ENCODE data around the gene SKP1.

SKP1 gene

DNA sequence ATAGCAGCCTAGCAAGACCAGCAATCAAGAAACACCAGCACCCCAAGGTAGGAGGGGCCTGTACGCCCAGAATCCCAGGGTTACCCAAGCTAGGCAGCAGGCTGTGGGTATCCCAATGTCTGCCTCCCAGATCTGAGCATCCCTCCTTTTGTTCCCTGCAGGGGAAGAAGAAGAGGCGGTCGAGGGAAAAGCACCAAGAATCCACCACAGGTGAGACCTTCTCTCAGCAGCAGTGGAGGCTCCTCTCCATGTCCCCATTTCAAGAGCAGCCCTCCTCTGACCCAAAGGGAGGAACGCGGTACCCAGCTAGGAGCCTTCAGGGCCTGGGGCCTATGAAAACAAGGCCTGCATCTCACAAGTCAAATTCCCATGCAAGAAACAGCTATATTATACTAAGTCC, 33.3 kb downstream of the SKP1 start:
- no peak for DNase-seq

DNA sequence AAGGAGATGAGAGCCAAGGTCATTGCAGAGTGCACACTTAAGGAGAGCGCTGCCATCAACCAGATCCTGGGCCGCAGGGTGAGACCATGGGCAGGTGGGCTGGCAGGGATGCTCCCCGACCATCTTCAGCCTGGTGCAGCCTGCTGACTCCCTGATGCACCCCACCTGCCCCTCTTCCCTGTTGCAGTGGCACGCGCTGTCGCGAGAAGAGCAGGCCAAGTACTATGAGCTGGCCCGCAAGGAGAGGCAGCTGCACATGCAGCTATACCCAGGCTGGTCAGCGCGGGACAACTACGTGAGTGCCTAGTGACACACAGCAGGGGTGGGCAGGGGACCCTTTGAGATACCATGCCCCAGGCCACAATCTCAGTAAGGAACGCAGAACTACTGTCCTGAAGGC, 33.9 kb downstream of the SKP1 start:
- DNase-seq: no peak

DNA sequence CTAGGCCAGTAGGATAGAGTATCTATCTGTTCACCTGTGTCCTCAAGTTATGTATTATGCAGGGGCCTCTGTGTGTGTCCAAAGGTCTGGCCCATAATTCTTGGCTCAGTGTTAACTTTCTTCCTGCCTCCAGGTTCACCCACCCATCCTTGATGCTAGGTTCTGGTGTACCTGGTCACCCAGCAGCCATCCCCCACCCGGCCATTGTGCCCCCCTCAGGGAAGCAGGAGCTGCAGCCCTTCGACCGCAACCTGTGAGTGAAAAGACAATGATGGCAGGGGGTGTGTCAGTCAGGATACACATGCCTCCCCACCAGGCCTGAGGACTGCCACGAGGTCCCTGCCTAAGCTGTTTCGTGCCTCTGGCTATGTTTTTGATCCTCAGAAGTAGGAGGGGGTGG, 34.7 kb downstream of the SKP1 start:
- DNase-seq: no peak

DNA sequence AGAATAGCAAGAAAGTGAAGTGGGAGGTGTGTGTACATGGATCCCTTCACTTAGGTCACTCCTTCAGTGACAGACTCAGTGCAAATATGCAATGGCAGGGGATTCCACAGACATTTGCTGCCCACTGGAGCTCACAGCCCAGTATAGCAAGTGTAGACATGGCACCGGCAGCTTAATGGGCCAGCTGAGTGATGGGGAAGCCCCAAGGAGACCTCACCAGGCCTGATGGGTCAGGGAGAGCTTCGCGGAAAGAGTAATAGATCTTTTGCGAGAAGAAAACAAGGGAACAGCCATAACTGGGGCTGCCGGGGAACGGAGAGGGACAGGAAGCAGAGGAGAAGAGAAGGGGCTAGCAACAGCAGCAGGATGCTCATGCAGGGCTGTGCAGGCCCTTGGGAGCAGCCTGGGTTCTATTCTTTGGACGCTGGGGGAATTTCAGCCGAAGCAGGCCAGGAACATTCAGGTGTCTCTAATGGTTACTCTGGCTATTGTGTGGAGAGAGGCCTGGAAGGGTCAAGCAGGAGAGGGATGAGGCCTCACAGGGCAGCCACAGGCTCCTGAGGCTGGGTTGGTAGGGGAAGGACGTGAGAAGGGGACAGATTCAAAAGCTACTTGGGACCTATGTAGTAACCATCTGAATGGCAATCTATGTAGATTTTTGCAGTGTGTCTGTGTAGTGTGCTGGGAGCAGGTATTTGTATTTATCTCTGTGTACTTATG, 35.3 kb downstream of the SKP1 start:
- DNase-seq: peak; percentile 18

DNA sequence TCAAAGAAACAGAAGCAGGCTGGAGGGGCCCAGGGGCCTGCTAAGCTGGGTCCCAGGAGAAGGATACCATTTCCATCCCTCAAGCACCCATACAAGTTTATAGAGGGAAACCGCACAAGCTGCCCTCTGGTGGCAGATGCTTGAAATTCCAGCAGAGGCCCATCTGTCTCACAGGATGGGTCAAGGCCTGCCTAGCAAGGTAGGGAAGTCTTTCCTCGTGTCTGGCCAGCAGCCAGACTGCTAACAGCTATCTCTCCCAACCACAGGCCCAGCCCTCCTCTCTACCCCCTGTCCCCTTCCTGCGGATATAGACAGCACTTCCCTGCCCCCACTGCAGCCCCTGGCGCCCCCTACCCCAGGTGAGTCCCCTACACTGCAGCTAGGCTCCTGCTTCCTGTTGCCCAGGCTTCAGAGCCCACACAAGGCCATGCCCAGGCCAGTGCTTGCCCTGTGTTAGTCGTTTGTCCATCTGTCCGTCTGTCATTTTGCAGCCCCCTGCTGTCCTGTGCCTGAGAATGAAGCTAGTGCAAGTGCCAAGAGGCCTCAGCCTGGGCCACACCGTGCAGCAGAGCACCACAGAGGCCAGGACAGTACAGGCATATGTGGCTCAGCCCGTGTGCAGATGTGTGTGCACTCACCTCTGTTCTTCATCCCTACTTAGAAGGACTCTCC, 36.1 kb downstream of the SKP1 start:
- peak; percentile 79 for DNase-seq

DNA sequence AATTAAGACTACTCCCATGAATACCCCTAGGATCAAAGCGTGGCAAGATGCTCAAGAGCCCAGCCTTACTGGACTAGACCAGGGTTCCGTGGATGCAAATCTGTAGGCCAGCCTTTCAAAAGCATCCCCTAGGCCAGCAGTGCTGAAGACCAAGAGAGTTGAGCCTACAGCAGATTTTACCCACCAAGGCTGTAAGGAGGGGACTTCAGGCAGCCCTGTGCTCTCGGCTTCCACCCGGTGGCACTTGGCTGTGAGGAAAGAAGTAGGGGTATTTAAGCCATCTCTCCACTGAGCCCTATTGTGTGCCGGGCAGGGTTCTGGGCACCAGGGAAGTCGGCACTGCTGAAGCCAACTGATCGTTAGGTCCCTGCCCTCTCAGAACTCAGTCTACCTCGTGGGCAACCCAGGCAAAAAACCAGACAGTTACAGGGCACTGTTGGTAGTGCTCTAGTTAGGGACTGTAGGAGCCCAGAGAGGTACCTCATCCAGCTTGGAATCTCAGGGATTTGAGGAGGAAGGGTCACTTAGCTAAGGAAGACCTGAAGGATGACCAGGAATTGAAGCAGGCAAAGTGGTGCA, 36.8 kb downstream of the SKP1 start:
- no peak for DNase-seq

DNA sequence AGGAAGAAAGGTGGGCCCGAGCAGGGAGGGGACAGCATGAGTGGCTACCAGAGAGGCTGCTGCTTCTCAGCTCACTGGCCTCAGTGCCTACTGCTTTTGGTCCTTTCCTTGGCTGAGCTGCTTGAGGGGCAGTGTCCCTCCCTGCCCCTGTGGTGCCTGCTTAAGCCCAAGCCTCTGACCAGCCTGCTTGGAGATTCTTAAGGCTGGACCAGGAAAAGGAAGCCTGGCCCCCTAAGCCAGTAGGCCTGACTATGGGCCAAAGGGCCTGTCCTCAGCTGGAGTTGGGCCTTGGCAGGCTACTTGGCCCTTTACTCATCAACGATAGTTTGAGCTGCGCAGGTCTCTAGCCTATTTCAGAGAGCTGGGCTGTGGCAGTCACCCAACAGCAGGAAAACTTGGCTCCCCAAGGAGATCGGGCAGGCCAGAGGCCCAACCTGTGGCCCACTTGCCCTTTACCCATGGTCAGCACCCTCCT, 37.3 kb downstream of the SKP1 start:
- no peak for DNase-seq

DNA sequence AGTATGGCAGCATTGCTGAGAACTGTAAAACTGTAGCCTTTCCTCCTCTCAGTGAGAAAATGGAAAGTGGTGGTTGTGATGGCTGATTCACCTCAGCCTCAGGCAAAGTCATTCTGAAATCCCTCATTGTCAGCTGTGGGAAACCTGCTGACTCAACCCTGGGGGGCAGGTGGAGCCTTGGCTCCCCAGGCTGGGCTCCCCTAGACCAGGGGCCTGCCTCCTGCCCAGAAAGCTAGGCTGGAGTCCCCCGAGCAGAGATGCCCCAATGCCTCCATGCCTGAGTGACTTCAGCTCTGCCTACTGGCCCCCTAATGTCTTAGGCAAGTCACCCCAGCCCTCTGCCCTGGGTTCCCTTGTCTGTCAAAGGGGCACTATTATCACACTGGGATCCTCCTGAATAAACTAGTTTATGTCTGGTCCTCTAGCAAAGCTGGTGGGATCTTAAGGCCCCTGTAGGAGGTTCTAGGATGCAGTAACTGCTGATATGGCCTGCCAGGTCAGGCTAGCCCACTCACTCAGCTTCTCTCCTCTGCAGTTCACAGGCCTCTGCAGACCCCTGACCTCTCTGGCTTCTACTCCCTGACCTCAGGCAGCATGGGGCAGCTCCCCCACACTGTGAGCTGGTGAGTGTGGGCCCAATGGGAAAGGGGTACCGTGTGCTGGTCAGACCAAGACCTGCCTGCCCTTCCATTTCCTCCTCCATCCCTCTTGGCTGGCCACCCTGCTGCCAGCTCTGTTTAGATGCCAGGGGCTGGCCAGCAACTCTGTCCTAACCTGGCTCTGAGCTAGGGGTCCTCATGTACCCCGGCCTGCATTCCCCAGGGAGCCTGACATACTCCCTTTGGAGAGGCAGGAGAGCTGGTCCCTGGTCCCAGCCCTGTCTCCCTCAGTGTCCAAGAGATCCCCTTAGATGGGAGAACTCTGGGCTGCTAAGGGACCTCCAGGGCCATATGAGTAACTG, 38.1 kb downstream of the SKP1 start:
- peak; percentile 12 for DNase-seq

DNA sequence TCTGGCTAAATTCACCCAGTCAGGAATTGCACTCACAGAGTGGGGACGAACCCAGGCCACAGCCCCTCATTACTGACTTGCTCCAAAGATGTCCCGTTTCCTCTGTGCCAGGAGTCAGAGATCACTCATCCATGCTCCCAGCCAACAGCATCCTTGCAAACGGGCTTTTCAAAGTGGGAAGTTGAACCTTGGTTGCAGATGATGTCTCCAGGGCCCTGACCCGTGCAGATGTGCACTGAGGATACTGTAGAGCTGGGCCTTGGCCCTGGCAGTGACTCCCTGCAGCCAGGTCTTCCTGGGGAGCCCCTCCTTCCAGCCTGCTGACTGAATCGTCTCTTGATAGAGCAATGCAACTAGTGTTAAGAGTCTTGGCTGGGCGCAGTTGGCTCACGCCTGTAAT, 40.0 kb downstream of the SKP1 start:
- DNase-seq: peak; percentile 8

DNA sequence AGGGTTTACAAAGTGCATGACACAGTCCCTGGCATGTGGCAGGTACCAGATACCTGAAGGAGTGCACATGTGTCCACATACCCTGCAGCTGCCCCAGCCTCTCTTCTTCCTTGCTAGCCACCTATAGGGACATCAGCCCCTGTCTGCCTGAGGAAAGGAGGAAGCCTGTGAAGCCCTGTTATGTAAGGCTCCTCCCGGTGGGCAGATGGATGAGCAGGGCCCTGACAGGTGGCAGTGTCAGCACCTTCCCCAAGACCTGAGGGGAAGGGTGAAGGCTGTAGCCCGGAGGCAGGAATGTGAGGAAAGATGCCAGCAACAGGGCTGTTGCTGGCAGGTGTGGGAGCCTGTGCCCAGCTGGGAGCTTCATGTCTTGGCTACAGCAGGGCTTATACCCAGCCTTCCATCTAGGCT, 40.5 kb downstream of the SKP1 start:
- DNase-seq: no peak

DNA sequence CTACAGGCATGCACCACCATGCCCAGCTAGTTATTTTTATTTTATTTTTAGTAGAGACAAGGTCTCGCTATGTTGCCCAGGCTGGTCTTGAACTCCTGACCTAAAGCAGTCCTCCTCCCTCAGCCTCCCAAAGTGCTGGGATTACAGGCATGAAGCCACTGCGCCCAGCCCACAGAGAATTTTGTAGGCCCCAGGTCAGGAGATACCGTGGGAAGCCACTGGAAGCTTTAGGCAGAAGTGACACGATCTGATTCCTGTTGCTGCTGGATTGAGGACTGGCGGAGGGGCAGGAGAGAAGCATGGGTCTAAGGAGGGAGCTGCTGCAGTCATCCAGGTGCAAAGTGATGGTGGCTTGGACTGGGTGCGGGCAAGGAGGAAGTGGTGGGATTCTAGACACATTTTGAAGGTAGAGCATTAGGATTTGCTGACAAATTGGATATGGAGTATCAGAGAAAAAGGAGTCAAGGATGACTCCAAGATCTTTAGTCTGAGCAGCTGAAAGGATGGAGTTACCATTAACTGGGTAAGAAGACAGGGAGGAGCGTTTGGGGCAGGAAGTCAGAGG, 41.6 kb downstream of the SKP1 start:
- DNase-seq: no peak

DNA sequence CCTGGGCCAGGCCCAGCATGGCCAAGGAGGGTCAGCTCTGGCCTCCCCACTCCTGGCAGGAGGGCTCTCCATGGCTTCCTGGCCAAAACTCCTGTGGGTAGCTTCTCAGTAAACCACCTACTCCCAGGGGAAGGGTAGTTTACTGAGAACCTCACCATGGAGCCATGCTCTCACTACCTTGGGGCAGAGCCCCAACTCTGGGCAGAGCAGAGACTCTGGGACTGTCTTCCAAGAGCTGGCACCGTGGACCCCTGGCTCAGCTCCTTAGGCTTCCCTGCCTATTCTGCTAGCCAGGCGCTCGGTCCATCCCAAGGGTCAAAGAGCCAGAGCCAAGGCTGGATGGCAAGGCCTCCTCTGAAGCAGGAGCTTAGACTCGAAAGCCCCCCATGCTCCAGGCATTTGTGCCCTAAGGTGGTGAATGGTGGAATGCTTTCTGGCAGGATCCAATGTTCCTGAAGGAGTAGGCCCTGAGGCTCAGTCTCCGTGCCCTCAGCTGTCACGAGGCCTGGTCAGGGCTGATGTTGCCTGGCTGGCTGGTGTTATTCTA, 42.7 kb downstream of the SKP1 start:
- DNase-seq: peak; percentile 15

DNA sequence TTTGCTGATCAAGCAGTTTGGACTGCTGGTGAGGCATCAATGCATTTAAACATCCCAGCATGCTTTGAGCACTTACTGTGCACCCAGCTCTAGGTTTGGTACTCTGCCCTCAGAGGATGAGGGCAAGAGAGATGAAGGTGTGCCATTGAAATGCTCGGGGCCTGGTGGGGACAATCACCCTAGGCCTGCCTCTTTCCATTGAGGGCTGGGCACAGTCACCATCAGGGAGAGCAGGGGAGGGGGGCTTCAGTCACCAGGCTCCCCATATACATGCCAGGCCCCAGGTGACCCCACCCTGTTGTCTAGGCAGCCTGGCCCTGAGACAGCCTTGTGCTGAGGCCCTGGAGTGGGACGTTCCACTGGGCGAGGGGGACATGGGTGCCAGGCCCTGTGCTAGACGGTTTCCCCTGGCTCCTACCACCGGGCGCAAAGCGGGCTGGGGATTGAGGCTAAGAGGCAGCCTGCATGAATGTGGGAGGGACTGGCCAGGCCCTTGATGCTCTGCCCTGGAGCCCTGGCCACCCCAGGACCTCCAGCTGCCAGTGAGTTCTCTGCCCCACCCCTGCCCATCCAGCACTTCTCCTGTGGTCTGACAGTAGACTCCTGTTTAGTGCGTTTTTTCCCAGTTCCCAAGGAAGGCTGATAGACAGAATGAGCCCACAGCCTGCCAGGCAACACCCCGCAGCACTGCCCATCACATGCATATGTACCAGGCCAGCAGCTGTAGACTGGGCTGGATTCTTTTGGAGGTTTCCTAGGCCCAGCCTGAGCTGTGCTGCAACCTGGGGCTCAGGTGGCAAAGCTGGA, 43.4 kb downstream of the SKP1 start:
- DNase-seq: peak; percentile 10

DNA sequence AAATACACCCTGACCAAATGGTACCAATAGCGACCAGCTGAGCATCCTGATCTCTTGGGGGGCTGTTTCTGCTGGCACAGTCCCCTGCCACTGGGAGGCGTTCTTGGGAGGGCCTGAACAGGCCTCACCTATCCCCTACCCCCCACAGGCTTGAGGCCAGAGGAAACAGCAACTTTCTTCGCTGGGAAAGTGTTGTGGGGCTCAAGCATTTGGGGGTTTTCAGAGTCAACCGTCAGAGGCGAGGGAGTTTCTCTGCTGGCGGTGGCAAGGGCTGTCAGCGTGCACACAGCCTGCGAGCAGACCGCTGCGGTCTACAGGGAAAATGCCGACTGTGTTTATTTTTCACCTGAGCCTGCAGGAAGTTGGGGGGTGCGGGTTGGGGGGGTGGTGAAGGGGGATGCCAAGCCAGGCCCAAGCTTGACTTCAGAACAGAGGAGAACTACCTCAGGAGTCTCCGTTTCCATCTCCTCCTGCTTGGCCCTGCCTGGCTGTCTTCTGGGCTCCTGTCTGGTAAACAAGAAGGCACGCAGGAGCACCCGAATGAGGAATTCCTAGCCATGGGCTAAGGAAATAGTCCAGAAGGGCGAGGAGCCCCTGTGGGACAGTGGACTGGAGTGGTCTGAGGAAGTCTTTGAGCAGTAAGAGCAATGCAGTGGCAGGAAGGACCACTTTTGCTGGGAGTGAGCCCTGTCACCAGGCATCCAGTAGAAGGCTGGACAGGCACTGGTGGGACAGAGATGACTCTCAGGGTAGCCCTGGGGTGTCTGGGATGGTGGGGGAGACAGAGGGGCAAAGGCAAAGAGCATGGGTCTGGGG, 44.2 kb downstream of the SKP1 start:
- DNase-seq: no peak

DNA sequence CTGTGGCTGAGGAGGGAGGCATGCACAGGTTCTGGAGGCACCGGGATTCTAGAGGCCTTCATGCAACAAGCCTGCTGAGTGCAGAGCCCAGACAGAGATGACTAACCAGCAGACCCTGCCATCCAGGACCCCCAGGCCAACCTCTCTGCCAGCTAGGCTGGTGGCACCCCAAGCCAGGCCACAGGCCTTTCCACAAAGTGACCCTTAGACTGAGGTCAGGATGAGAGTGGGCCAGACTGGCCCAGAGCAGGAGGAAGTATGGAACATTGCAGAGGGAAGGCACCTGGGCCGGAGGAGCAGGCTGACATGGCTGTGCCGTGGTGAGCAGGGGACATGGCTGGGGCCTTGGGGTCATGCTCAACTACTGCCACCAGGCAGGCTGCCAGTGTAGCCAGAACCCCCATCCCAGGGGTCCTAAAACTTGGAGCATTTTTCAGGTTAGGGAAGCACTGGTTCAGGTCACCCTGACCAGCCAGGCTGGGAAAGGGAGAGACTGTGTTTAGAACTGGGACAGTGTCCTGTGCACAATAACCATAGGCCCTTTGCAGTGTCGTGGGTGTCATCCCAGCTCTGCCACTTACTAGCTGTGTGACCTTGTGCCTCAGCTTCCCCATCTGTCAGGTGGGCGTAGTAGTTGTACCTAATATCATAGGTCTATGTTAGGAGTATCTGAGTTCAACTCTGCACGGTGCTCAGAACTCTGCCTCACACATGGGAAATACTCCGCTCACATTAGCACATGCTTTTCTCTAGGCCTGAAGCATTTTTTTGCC, 45.0 kb downstream of the SKP1 start:
- no peak for DNase-seq

DNA sequence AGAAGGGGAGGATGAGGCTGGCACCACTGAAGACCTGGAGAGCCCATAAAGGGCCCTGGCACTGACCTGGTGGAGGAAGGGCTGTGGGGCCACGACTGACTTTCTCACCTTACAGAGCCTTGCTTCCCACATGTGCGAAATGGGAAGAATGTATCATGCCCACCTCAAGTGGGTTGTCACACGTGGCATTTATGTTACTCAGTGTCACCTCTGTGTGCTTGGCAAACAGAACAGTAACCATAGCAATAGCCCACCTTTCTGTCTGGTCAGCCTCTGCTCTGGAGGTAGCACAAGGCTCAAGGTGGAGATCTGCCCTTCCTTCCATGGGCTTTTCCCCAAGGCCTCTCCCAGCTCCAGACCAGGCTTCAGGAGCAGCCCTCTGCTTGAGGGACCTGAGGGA, 45.6 kb downstream of the SKP1 start:
- no peak for DNase-seq

DNA sequence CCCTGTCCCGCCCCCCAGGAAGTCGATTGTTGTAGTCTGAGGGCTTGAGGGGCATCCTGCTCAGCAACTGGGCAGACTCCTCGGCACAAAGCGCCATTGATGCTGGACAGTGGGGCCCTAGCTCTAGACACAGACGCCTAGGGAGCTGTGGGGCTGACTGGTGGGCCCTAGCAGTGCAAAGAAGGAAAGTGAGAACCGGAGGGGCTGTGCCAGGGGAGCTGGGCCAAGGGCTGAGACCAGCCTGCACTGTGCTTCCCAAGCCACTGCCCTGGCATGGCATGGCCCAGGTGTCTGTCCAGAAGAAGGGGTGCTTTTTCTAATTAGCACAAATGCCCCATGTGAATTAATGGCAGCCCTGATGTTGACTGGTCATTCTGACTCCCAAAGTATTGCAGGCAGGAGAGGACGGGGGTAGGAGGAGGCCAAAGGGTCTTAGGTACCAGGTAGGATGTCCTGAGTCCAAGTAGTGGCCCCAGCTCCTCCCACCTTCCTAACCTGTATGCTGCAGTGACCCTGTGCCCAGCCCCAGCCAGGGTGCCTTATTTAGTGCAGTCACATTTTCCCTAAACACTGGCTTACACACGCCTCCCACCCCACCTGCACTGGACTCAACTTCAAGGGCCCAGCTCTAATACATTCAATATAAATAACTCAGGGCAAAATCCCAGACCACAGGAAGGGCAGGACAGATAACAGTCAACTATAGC, 46.4 kb downstream of the SKP1 start:
- DNase-seq: no peak

DNA sequence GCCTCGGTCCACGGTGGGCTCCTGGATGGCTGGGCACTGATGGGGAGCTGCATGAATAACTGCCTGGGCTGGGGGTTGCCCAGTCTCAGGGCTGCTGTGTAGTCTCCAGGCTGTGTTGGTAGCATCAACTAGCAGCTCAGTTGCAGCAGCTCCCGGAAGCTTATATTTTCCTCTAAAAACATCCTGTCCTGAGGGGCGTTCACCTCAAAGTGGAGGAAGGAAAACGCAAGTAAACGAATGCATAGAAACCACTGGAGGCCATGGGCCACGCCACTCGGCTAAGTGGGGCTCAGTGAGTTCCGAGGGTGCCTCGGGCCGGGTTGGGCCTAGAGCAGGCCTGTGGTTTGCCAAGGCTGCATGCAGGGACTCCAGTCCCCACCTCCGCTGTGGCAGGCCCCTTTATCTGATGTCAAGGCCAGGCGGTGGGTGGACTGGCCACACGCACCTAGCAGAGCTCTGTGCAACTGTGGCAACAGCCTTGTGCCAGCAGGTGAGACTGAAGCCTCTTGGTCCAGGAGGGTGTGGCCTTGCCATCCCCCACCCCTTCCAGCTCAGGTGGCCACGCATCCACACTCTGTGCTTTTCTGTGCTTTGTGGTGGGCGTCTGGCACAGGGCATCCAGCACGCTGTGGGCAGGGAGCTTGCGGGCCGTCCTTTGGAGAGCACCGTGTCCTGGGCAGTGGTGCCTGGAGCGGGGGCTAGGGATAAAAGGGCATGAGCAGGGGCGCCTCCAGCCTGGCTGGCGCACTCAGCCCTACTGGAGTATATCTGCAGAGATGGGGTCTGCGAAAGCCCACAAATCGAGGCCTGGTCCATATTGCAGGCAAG, 47.1 kb downstream of the SKP1 start:
- DNase-seq: no peak

All from femur (tissue), 1 donor.